Ishikawa (cell line): Measurements from ENCODE around the gene NAA38.

Source experiments
- CEBPB ChIP-seq: IDR thresholded peaks from 2 replicates; pipeline ENCODE4 v1.6.1; 2012
- CREB1 ChIP-seq: IDR thresholded peaks from 2 replicates; pipeline ENCODE4 v1.6.1; 2012; ENCODE audit warnings: low read depth
- EGR1 ChIP-seq: IDR thresholded peaks from 2 replicates; pipeline ENCODE4 v1.6.1; 2012
- EP300 ChIP-seq: IDR thresholded peaks from 2 replicates; pipeline ENCODE4 v1.6.1; 2012; ENCODE audit warnings: borderline replicate concordance
- FOXM1 ChIP-seq: IDR thresholded peaks from 2 replicates; pipeline ENCODE4 v1.6.1; 2012; ENCODE audit warnings: low read depth, borderline replicate concordance
- MAX ChIP-seq: IDR thresholded peaks from 2 replicates; pipeline ENCODE4 v1.6.1; 2012
- NFIC ChIP-seq: IDR thresholded peaks from 2 replicates; pipeline ENCODE4 v1.6.1; 2012
- RAD21 ChIP-seq: IDR thresholded peaks from 2 replicates; pipeline ENCODE4 v1.6.1; 2012; ENCODE audit warnings: low read depth
- REST ChIP-seq: IDR thresholded peaks from 2 replicates; pipeline ENCODE4 v1.6.1; 2012; ENCODE audit warnings: low read depth, mild to moderate bottlenecking
- TAF1 ChIP-seq: IDR thresholded peaks from 2 replicates; pipeline ENCODE4 v1.6.1; 2012; ENCODE audit warnings: low read depth, mild to moderate bottlenecking
- TEAD4 ChIP-seq: IDR thresholded peaks from 2 replicates; pipeline ENCODE4 v1.6.1; 2012
- USF1 ChIP-seq: IDR thresholded peaks from 2 replicates; pipeline ENCODE4 v1.6.1; 2012
- YY1 ChIP-seq: IDR thresholded peaks from 2 replicates; pipeline ENCODE4 v1.6.1; 2012; ENCODE audit warnings: low read depth
- ZBTB7A ChIP-seq: IDR thresholded peaks from 2 replicates; pipeline ENCODE4 v1.6.1; 2012; ENCODE audit warnings: low read depth

The NAA38 gene

GRCh38 chr17:7839876-7840261 is 17.5 kb downstream of the NAA38 start:
- TF ChIP-seq RAD21: no peak
- no peak for TF ChIP-seq USF1
- no peak for TF ChIP-seq CEBPB
- no peak for TF ChIP-seq NFIC
- no peak for TF ChIP-seq EGR1
- TF ChIP-seq ZBTB7A: no peak
- TF ChIP-seq TAF1: no peak
- no peak for TF ChIP-seq TEAD4
- no peak for TF ChIP-seq REST
- TF ChIP-seq FOXM1: no peak
- no peak for TF ChIP-seq CREB1
- no peak for TF ChIP-seq MAX

- no peak for TF ChIP-seq NFIC
- no peak for TF ChIP-seq EGR1
- TF ChIP-seq TEAD4: no peak
- TF ChIP-seq CEBPB: no peak
- TF ChIP-seq USF1: no peak
Observed at GRCh38 chr17:7839190-7839875, 18.0 kb downstream of the NAA38 start.

- TF ChIP-seq REST (no peak), FOXM1 (no peak), EGR1 (no peak), TEAD4 (no peak), CEBPB (no peak), EP300 (no peak), NFIC (no peak), ZBTB7A (no peak), CREB1 (no peak), USF1 (no peak)
Observed at GRCh38 chr17:7838090-7839075, 19.0 kb downstream of the NAA38 start.

GRCh38 chr17:7837408-7838088 is 19.8 kb downstream of the NAA38 start:
- TF ChIP-seq CREB1: no peak
- TF ChIP-seq USF1: no peak
- TF ChIP-seq NFIC: no peak
- TF ChIP-seq MAX: no peak
- no peak for TF ChIP-seq EP300
- TF ChIP-seq REST: no peak
- no peak for TF ChIP-seq FOXM1
- TF ChIP-seq TEAD4: no peak
- TF ChIP-seq YY1: no peak
